Suppressor macrophage (primary cell): ENCODE data around the gene PIGU.

Experiments used
- DNase-seq, 4 experiments: peaks; one replicate each; pipeline ENCODE4 v3.0.0-alpha.2; 2020 to 2022

Gene PIGU

GRCh38 chr20:34553366-34553867, 123.5 kb downstream of the PIGU start:
- no peak for DNase-seq

DNA sequence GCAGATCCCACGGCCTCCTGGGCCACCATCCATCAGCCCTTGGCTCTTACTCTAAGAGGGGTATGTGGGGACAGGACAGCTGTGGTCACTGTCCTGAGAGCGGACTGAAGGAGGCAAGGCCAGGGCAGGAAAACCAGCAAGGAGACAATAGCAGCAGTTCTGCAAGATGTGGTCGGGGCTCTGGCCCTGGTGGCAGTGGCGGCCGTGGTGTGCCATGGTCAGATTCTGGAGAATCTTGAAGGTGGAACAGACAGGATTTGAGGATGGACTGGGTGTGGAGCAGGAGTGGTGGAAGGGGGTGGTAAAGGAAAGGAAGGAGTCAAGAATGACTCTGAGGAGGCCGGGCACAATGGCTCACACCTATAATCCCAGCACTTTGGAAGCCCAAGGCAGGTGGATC, 124.3 kb downstream of the PIGU start:
- DNase-seq: no peak

DNA sequence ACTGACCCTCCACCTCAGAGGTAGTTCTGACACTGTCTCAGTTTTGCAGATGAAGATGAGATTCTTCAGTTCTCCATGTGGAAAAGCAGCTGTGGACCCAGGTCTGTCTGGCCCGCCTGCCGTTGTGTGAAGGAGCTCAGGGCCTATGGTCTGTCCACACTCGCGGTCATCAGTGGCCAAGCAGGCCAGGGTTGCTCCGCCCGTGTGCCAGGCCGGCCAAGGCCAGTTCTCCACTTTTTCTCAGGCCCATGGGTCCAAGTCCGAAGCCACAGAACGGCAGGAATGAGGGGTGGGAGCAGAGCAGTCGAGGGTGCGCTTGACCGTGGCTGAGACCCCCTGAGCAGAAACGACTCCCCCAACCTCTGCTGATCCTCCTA, 127.0 kb downstream of the PIGU start:
- DNase-seq: no peak

DNA sequence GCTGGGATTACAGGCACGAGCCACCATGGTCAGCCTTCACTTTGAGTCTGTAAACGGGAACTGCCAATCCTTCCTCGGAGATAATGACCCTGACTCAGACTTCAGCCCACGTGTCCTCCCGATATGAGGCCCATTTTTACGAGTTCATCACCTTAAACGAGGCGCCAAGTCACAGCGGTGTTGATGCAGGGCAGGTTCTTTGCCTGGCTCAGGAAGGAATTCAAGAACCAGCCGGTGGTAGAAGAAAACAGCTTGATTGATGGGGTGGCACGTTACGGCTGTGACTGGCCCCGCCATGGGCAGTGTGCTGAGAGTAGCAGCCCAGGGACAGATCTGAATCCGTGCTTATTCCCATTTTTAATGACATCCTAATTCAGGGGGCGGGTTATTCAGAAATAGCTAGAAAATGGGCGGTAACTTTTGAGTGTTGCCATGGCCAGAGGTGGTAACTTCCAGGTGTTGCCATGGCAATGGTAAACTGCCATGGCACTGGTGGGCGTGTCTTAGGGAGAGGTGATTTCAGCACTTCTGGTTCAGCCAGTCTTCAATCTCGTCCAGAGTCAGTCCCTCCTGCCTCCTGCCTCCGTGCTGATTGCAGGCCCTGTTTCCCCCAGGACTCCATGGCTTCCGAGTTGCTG, 127.5 kb downstream of the PIGU start:
- peak; percentile 6 to 24 (median 18) for DNase-seq

DNA sequence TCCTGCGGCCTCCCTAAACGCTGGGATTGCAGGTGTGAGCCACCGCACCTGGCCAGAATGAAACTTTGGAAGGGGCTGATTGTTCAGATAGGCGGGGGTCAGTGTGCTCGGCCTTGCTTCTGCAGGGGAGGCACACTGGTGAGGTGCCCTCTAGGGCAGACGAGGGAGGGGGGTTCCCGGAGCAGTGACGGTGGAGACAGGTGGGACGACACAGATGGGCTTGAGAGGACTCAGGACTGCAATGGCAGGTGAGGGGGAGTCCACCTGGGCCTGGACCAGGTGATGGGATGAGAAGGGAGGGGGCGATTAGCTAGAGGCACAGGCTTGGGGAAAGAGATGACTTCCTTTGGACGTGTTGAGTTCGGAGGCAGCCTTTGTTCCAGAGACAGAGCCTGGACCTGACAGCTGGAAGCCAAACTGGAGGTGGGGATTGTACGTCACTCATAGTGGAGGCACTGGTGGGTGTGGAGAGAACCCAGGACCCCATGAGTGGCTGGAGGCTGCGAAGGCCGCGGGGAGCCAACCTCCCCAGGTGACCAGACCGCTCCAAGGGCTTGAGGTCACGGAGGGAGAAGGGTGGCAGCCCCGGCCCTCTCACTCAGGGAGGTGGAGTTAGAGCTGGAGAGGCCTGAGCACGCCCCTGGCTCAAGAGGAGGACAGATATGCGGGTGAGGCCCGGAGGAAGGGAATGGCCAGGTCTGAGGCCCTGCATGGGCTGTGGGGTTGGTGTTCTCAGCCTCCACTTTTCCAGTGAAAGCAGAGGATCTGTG, 128.9 kb downstream of the PIGU start:
- no peak for DNase-seq

- no peak for DNase-seq
Observed at GRCh38 chr20:34546751-34547181, 130.1 kb downstream of the PIGU start.

- DNase-seq: peak in 1 of 4 experiments; percentile 12
Observed at GRCh38 chr20:34544109-34544796, 132.6 kb downstream of the PIGU start.

GRCh38 chr20:34543463-34544056, 133.3 kb downstream of the PIGU start:
- DNase-seq: no peak

DNA sequence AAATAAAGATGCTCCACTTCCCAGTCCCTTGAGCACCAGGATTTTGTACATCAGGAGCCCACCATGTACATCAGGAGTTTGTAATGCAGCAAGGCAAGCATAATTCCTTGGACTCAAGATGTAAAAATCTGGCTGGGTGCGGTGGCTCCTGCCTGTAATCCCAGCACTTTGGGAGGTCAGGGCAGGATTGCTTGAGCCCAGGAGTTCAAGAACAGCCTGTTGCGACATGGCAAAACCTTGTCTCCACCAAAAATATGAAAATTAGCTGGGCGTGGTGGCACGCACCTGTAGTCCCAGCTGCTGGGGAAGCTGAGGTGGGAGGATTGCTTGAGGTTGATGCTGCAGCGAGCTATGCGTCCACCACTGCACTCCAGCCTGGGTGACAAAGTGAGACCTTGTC, 134.5 kb downstream of the PIGU start:
- no peak for DNase-seq

DNA sequence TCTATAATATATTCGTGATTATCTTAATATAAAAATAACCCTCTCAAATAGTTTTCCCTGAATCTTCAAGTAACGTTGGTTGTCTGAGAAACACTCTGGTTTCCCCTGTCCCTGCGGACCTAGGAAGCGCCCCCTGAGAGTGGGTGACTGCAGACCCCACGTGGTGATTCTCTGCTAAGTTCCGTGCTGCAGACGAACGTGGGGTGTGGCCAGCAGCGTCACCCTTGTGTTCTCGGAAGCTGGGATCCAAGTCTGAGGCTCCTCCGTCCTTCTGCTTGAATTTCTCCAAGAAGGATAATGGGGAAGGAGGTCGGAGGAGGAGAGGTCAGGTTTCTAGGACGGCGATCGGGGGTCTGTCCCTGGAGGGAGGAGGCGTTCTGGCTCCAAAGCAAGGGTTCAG, 135.0 kb downstream of the PIGU start:
- no peak for DNase-seq

- DNase-seq: no peak
Observed at GRCh38 chr20:34541264-34541901, 135.5 kb downstream of the PIGU start.

DNA sequence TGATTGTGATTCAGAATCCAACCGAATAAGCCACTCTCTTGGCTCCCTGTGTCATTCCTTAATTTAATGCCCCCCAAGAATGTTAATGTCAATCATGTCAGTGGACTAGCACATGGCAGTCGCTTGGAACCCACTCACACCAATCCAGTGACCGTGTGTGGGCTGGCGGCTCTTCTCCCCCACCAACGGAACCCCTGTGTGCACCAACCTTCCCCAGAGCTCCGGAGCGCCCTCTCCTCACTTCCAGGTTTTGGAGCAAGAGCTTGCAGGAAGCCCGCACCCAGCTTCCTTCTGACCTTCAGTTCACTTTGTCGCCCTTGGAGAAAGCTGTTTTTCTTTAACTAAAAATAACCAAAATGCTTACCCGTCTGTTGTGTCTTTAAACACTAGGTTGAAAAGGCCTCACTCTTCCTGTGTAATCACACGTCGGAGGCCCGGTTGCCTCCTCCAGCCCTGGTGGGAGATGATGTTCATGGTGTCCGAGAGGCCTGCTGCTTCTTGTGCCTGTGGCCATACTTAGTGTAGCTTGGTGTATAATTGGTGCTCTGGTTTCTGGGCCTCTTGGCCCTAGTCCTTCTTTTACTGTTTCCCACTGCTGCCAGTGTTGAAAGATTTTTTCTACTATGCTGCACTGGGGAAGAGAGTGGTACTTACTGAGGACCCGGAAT, 136.2 kb downstream of the PIGU start:
- no peak for DNase-seq

- no peak for DNase-seq
Observed at GRCh38 chr20:34539756-34540155, 137.1 kb downstream of the PIGU start.

DNA sequence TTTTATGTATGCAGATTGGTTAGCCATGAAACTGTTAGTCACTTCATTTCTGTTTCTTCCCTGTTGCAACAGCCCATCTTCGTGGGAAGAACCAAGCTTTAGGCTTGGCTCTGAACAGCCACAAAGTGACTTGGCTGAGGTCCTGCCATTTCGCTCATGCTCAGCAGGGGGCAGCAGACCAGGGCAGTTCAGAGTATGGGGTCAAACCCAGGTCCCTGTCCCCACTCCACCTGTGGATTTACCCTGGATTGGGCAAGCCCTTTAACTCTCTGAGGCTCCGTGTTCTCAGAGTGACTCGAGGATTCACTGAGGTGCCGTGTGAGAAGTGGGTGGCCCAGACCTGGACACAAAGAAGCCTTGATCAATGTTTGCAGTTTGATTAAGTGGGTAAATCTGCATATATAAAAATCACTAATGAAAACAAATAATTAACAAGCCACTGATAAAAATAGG, 138.2 kb downstream of the PIGU start:
- peak; percentile 60 to 77 (median 72) for DNase-seq

DNA sequence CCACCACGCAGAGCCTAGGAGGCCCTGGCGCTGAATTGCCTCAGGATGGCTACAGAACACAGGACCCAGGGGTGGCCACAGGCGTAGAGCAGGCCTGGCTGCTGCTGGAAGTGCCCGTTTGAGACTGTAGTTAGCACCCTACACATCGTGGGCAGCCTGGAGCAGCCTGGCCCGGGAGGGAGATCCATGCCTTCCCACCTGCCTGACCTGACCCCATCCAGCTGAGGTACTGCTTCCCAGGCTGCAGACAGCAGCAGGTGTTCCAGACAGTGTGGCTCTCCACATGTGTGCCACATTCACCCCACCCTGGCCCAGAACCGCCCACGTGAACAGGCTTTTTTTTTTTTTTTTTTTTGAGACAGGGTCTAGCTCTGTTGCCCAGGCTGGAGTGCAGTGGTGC, 139.2 kb downstream of the PIGU start:
- no peak for DNase-seq

DNA sequence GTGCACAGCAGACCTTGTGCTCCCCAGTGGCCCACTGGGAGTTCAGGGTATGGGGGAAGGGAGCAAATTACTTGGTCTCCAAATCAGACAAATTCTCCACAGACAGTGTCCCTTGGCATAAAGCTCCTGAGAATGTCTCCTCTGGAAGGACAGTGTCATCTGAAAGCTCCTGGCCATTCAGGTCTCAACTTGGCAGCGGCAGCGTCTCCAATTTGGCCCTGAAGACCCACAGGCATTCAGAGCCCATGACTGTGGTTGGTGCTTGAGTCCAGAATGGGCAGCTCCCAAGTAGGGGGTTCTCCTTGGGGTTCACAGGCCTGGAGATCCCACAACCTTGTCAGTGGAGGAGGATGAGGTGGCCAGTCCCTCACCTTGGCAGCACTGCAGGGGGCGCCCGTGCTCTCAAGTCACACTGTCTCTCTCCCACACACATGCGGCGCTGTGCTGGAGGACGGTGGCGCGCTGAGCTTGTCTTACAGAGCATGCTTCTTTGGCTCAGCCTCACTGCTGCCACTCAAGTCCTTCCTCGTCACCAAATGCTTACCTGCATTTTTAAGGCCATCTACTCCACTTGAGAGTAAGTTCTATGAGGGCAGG, 140.0 kb downstream of the PIGU start:
- DNase-seq: peak in 3 of 4 experiments; percentile 24 to 53 (median 29)

- DNase-seq: no peak
Observed at GRCh38 chr20:34535857-34536256, 141.0 kb downstream of the PIGU start.

DNA sequence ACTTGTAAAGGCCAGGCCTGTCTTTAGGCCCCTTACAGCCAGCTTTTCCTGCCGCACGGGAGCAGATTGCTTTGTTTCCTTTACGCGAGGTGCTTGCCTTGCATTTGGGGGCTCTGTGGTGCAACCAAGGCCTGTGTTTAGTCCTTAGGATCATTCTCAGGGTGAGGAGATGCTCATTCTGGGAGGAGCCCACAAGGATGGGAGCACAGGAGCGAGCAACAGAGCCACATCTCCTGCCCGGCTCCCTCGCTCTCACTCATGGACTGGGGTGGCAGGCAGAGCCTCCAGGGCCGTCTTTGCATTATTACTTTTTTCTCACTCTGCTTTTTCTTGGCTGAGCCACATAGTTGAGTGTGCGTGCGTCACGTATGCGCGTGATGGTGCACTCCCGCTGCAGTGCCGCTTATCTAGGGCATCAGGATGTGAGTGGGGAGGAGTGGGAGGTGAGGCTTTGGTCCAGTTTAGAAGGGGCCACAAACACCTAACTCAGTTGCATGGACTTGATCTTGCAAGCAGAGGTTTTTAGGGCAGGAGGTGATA, 141.5 kb downstream of the PIGU start:
- DNase-seq: no peak

GRCh38 chr20:34534391-34535165, 142.3 kb downstream of the PIGU start:
- DNase-seq: no peak

- DNase-seq: no peak
Observed at GRCh38 chr20:34532756-34533155, 144.1 kb downstream of the PIGU start.
